Dedifferentiated amniotic fluid mesenchymal stem cell (primary cell): Measurements from ENCODE around the gene FAM219A.
"Not testable (repeated sequence)": the region's sequence is repeated elsewhere in the genome, so short reads cannot be mapped to it uniquely, and the experiment has no call there.

Experiments used
- DNase-seq: peaks from one replicate; pipeline ENCODE4 v3.0.0-alpha.2; 2016; ENCODE audit errors: extremely low spot score

The FAM219A gene

GRCh38 chr9:34484678-34485077 lies 26.3 kb upstream of the FAM219A start:
- DNase-seq: no peak

DNA sequence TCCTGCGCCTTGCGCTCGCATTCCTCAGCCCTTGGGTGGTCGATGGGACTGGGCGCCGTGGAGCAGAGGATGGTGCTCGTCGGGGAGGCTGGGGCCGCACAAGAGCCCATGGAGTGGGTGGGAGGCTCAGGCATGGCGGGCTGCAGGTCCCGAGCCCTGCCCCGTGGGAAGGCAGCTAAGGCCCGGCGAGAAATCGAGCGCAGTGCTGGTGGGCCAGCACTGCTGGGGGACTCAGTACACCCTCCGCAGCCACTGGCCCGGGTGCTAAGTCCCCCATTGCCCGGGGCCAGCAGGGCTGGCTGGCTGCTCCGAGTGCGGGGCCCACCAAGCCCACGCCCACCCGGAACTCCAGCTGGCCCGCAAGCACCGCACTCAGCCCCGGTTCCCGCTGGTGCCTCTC lies 24.4 kb upstream of the FAM219A start:
- not testable (repeated sequence) for DNase-seq

- DNase-seq: not testable (repeated sequence)
These were observed 23.2 kb upstream of the FAM219A start for GRCh38 chr9:34481620-34482019.

DNA sequence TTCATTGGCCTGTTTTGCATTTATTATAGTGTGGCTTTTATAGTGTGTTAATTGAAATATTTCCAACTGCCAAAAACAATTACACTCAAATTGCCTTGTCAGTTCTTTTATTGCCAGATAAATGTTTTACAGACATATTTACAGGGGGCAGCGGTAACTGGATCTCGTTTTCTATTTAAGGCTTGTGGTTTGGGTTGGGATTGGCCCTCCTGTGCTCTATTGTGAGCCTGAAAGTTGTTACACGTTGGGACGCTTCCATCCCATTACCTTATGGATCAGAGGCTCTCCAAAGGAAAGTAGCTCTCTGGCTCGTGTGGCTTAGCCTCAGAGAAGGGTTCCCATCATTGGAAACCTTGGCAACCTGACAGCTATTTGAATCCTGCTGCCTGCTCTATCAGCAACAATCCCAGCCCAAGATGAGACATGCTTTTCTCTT lies 21.1 kb upstream of the FAM219A start:
- no peak for DNase-seq

- DNase-seq: no peak
These were observed 19.2 kb upstream of the FAM219A start for GRCh38 chr9:34477541-34477940.

DNA sequence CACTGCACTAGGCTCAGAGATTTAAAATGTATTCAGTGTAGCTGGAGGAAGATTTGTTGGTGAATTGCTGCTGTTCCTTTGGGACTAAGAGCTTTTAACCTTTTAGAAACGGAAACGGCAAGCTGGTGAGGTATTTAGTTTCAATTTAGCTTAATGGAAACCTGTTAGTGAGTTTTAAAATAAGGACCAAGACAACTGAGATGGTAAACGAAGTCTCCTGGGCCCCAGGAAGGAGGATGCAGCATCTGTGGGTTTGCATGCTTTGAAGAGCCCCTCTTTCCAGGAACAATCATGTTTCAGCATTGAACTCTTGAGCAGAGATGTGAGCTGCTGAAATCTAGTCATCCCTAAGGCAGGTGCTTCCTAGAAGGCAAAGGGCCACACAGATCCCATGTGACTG lies 16.7 kb upstream of the FAM219A start:
- no peak for DNase-seq

- DNase-seq: no peak
These were observed 7.1 kb upstream of the FAM219A start for GRCh38 chr9:34465468-34465867.

- DNase-seq: no peak
These were observed 6.2 kb upstream of the FAM219A start for GRCh38 chr9:34464571-34464970.

DNA sequence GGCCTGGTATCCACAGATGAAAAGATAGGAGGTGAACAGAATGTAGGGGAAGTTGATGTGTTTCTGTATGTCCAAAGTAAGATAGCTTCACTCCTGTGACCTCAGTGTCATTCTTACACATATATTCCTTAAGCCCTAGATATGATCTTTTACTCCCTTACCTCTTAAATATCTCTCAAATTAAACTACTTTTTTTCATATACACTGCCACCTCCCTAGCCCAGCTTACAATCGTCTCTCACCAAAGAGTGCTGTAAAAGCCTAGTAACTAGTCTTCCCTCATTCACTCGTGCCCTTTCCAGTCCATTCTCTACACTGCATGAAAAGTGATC lies 5.5 kb upstream of the FAM219A start:
- DNase-seq: no peak

GRCh38 chr9:34463098-34463900 lies 4.9 kb upstream of the FAM219A start:
- DNase-seq: peak; percentile 37

DNA sequence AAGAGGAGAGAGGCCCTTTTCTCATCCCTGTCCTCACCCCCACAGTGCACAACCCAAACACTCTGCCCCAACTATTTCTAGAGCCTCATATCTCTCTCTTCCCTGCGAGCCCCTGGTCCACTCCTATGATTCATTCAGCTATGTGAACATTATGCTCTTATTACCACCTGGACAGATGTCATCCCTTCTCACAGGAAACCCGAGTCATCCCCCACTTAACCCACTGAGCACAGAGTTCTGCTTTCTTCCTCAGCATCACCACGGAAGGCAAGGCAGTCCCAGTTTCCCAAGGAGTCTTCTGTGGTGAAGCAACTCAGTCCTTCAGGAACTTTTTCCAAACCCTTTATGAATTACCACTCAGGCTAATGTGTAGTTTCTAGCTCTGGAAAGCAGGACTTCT lies 1.6 kb upstream of the FAM219A start:
- no peak for DNase-seq

- peak; percentile 13 for DNase-seq
These were observed 986 bp upstream of the FAM219A start for GRCh38 chr9:34459356-34459755.

DNA sequence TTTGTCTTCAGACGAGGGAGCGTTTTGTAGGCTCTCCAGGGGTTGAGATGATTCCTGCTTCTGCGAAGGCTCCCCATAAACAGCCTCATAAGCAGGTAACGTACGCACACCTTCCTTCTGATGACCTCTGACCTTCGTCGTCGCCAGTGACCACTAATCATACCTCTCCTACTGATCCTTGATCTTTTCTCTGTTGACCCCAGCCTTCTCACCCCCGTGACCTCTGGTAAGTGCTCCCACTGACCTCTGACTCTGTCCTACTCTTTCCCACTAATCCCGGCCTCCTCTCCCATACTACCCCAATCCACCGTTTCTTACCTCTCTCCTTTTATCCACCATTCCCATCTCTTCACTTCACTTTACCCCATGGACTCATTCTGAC lies 580 bp upstream of the FAM219A start:
- no peak for DNase-seq

- peak; percentile 79 for DNase-seq
These were observed 931 bp downstream of the FAM219A start for GRCh38 chr9:34457266-34458012.

DNA sequence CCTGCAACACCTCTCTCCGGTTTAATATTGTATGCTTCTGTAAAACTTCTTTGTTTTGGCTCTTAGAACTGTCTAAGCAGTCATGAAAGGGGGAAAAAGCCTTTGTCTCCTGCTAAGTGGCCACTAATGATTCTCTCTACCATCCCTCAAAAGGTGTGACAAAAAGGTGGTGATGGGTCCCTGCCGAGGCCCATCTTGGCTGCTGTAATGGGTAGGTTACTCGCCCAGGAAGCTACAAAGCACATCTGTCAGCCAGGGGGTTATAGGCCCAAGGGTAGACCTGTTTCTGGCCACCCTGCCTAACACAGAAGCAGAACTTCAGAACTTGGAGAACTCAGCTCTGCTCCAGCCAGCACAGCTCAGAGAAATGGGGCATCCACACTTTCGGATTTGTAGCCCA lies 1.6 kb downstream of the FAM219A start:
- DNase-seq: no peak

GRCh38 chr9:34456151-34456550 lies 2.2 kb downstream of the FAM219A start:
- no peak for DNase-seq

- no peak for DNase-seq
These were observed 3.8 kb downstream of the FAM219A start for GRCh38 chr9:34454571-34455065.

GRCh38 chr9:34452568-34452967 lies 5.8 kb downstream of the FAM219A start:
- DNase-seq: no peak

- DNase-seq: no peak
These were observed 6.8 kb downstream of the FAM219A start for GRCh38 chr9:34451545-34451944.

GRCh38 chr9:34451135-34451534 lies 7.2 kb downstream of the FAM219A start:
- DNase-seq: no peak

GRCh38 chr9:34450644-34451043 lies 7.7 kb downstream of the FAM219A start:
- no peak for DNase-seq

GRCh38 chr9:34446951-34447350 lies 11.4 kb downstream of the FAM219A start:
- no peak for DNase-seq

GRCh38 chr9:34446468-34446891 lies 11.9 kb downstream of the FAM219A start:
- DNase-seq: peak; percentile 25
